CD4-positive, alpha-beta T cell (primary cell): Measurements from ENCODE around the gene CITED2. TPM values are rescaled to one million over a fixed set of nuclear protein-coding genes. Genes with fewer than 3 reads are reported as not detected.

Experiments used
- ATAC-seq: fragments of 200-7000 bp; cut with Tn5 transposase; one replicate; pipeline ENCODE4 v1.10.0; 2022; ENCODE audit warnings: mild to moderate bottlenecking; ENCODE audit not compliant: poor library complexity
- CTCF ChIA-PET: fragments of 350-600 bp; sonication (Branson Sonifier 250); formaldehyde crosslinking; loops from one replicate; lab custom pipeline; 2021; ENCODE audit warnings: antibody characterized with exemption, inconsistent platforms; lab: Charles Lee
- POLR2A ChIA-PET: fragments of 350-600 bp; sonication (Branson Sonifier 250); formaldehyde crosslinking; loops from one replicate; lab custom pipeline; 2021; ENCODE audit warnings: antibody characterized with exemption, inconsistent platforms; lab: Charles Lee
- DNase-seq, 14 experiments: peaks; one replicate each; pipeline ENCODE4 v3.0.0-alpha.2; 2013 to 2020; ENCODE audit warnings: mixed read lengths in 2 of 14
- H3K27ac ChIP-seq, 2 donors: one replicate each; pipeline versions ENCODE4 v1.5.1 to v1.7.0; 2013; ENCODE audit warnings: low read length in 2 of 2, low read depth in 1 of 2, mild to moderate bottlenecking in 1 of 2
- H3K27me3 ChIP-seq, 2 experiments: 1 replicate in 1 of 2; 2 replicates in 1 of 2; pipeline versions ENCODE4 v1.6.1 to v1.7.0; 2013; ENCODE audit warnings: low read length in 2 of 2, control low read depth in 1 of 2, mild to moderate bottlenecking in 1 of 2, moderate library complexity in 1 of 2; ENCODE audit not compliant: insufficient read depth in 2 of 2, control insufficient read depth in 1 of 2
- H3K36me3 ChIP-seq: one replicate; pipeline ENCODE4 v1.6.1; 2013; ENCODE audit warnings: low read length, control low read depth; ENCODE audit not compliant: insufficient read depth
- H3K4me1 ChIP-seq: one replicate; pipeline ENCODE4 v1.6.1; 2013; ENCODE audit warnings: low read length, control low read depth; ENCODE audit not compliant: insufficient read depth
- H3K4me3 ChIP-seq: one replicate; pipeline ENCODE4 v1.5.1; 2013; ENCODE audit warnings: mild to moderate bottlenecking, low read length, moderate library complexity
- H3K9me3 ChIP-seq, 2 experiments: 1 replicate in 1 of 2; 2 replicates in 1 of 2; pipeline versions ENCODE4 v1.6.1 to v1.7.0; 2013; ENCODE audit warnings: low read length in 2 of 2, mild to moderate bottlenecking in 2 of 2, control low read depth in 1 of 2, moderate library complexity in 1 of 2; ENCODE audit not compliant: control insufficient read depth in 1 of 2, insufficient read depth in 1 of 2
- H3K27ac Mint-ChIP-seq: one replicate; pipeline ENCODE4 v1.8.0; 2020; ENCODE audit warnings: mixed read lengths
- H3K27me3 Mint-ChIP-seq: one replicate; pipeline ENCODE4 v1.8.0; 2021; ENCODE audit warnings: mixed read lengths
- H3K36me3 Mint-ChIP-seq: one replicate; pipeline ENCODE4 v1.8.0; 2021; ENCODE audit warnings: low read depth, mixed read lengths
- H3K4me1 Mint-ChIP-seq: one replicate; pipeline ENCODE4 v1.8.0; 2021; ENCODE audit warnings: low read depth, mixed read lengths
- H3K4me3 Mint-ChIP-seq: one replicate; pipeline ENCODE4 v1.8.0; 2020; ENCODE audit warnings: mild to moderate bottlenecking, mixed read lengths
- H3K9me3 Mint-ChIP-seq: one replicate; pipeline ENCODE4 v1.8.0; 2020; ENCODE audit warnings: mixed read lengths
- CTCF ChIP-seq: fragments of 200-600 bp; IDR thresholded peaks from one replicate; pipeline ENCODE4 v1.8.0; 2022; ENCODE audit warnings: antibody characterized with exemption, mild to moderate bottlenecking
- intact Hi-C, 2 experiments: fragments of 100-400 bp; cut with DNase I in 1 of 2; cut with micrococcal nuclease in 1 of 2; formaldehyde crosslinking; loops; one replicate each; pipeline versions ENCODE4 v1.15.1 to v1.9.0; 2023 to 2025; cut with DNase I, micrococcal nuclease
- total RNA-seq, 174 experiments: library from RNA in 2 of 174; stranded (reverse) in 2 of 174; gene quantifications; one replicate each; pipeline ENCODE4 v1.2.3 and lab custom pipeline; 2021 to 2026

The CITED2 gene
- total RNA-seq, 2 experiments from 2014 or later, result 181 to 185 TPM

GRCh38 chr6:139422105-139423036 is 47.9 kb upstream of the CITED2 start:
- no peak overlapping the region for H3K27ac Mint-ChIP-seq
- no peaks in the 10 kb centered on the region for H3K9me3 Mint-ChIP-seq
- Histone ChIP-seq H3K9me3 (no peaks in the 10 kb centered on the region), H3K4me1 (no peaks in the 10 kb centered on the region), H3K27ac (no peak overlapping the region), H3K27me3 (no peaks in the 10 kb centered on the region), H3K4me3 (no peak overlapping the region), H3K36me3 (no peaks in the 10 kb centered on the region)
- H3K36me3 Mint-ChIP-seq, result no peaks in the 10 kb centered on the region
- H3K27me3 Mint-ChIP-seq, result peaks cover 8% of the 10 kb centered on the region
- DNase-seq, result no peak
- ChIA-PET CTCF (no interaction called here), POLR2A (no interaction called here)
- intact Hi-C loops, result no loop called here
- H3K4me3 Mint-ChIP-seq, result no peak overlapping the region
- no peaks in the 10 kb centered on the region for H3K4me1 Mint-ChIP-seq
- ATAC-seq, result no peak
- no peak for TF ChIP-seq CTCF

- DNase-seq, result no peak
- no peak for ATAC-seq
- intact Hi-C loops, result no loop called here
- H3K27ac Mint-ChIP-seq, result no peak overlapping the region
- H3K9me3 Mint-ChIP-seq, result no peaks in the 10 kb centered on the region
- H3K27ac ChIP-seq, result no peak overlapping the region
- ChIA-PET CTCF (interaction anchor here (0.6 kb wide), 1 partner anchor 170 kb away, joined by 3 read pairs; no protein-coding TSS in a partner anchor), POLR2A (no interaction called here)
- no peaks in the 10 kb centered on the region for H3K27me3 ChIP-seq
- no peaks in the 10 kb centered on the region for H3K4me1 Mint-ChIP-seq
- H3K4me1 ChIP-seq, result no peaks in the 10 kb centered on the region
- no peaks in the 10 kb centered on the region for H3K36me3 ChIP-seq
- no peaks in the 10 kb centered on the region for H3K9me3 ChIP-seq
- TF ChIP-seq CTCF, result no peak
- no peak overlapping the region for H3K4me3 Mint-ChIP-seq
- no peak overlapping the region for H3K4me3 ChIP-seq
- H3K36me3 Mint-ChIP-seq, result no peaks in the 10 kb centered on the region
- peaks cover 4% of the 10 kb centered on the region for H3K27me3 Mint-ChIP-seq
Measured at GRCh38 chr6:139418481-139419132, 44.2 kb upstream of the CITED2 start.

- intact Hi-C loops, result no loop called here
- no peak overlapping the region for H3K4me3 ChIP-seq
- no peaks in the 10 kb centered on the region for H3K9me3 ChIP-seq
- CTCF ChIA-PET, result interaction anchor here (0.5 kb wide), 1 partner anchor 33 kb away, joined by 3 read pairs; no protein-coding TSS in a partner anchor
- Mint-ChIP-seq H3K27me3 (peaks cover 4% of the 10 kb centered on the region), H3K4me3 (no peak overlapping the region), H3K4me1 (no peaks in the 10 kb centered on the region), H3K27ac (no peak overlapping the region), H3K36me3 (no peaks in the 10 kb centered on the region), H3K9me3 (no peaks in the 10 kb centered on the region)
- ATAC-seq, result no peak
- TF ChIP-seq CTCF, result no peak
- no peak overlapping the region for H3K27ac ChIP-seq
- H3K4me1 ChIP-seq, result no peaks in the 10 kb centered on the region
- no peak for DNase-seq
- no peaks in the 10 kb centered on the region for H3K27me3 ChIP-seq
- POLR2A ChIA-PET, result no interaction called here
- H3K36me3 ChIP-seq, result no peaks in the 10 kb centered on the region
Measured at GRCh38 chr6:139416146-139416545, 41.7 kb upstream of the CITED2 start.
